Osteocyte (in vitro differentiated cells): ENCODE measurements around the gene MND1. TPM values are rescaled to one million over a fixed set of nuclear protein-coding genes. Genes with fewer than 3 reads are reported as not detected.
A peak's percentile ranks its signal among the peaks of the same experiment; 100 is the strongest.
"Not testable (repeated sequence)": the region's sequence is repeated elsewhere in the genome, so short reads cannot be mapped to it uniquely, and the experiment has no call there.

Source experiments
- DNase-seq: peaks from one replicate; pipeline ENCODE4 v3.0.0; 2021; ENCODE audit warnings: mixed read lengths; ENCODE audit not compliant: unreplicated experiment; ENCODE audit errors: extremely low spot score
- H3K27ac Mint-ChIP-seq: one replicate; pipeline ENCODE4 v1.8.0; 2021; ENCODE audit warnings: mild to moderate bottlenecking, mixed read lengths; ENCODE audit not compliant: unreplicated experiment
- H3K27me3 Mint-ChIP-seq: one replicate; pipeline ENCODE4 v1.8.0; 2021; ENCODE audit warnings: mixed read lengths; ENCODE audit not compliant: unreplicated experiment
- H3K36me3 Mint-ChIP-seq: one replicate; pipeline ENCODE4 v1.8.0; 2021; ENCODE audit warnings: mixed read lengths; ENCODE audit not compliant: unreplicated experiment
- H3K4me1 Mint-ChIP-seq: one replicate; pipeline ENCODE4 v1.8.0; 2021; ENCODE audit warnings: mixed read lengths; ENCODE audit not compliant: unreplicated experiment
- H3K4me3 Mint-ChIP-seq: one replicate; pipeline ENCODE4 v1.8.0; 2021; ENCODE audit warnings: mild to moderate bottlenecking, moderate library complexity, mixed read lengths; ENCODE audit not compliant: unreplicated experiment
- H3K9me3 Mint-ChIP-seq: one replicate; pipeline ENCODE4 v1.8.0; 2021; ENCODE audit warnings: mixed read lengths; ENCODE audit not compliant: unreplicated experiment
- total RNA-seq: library from RNA; stranded (reverse); gene quantifications from 2 replicates; pipeline ENCODE4 v1.2.1, GENCODE V29; 2021
- TF ChIP-seq, protein P1 (sequence below): fragments of 200-600 bp; sonication (generic); IDR thresholded peaks from 2 replicates; pipeline ENCODE4 v1.5.0; 2021; ENCODE audit warnings: antibody characterized with exemption, mild to moderate bottlenecking, moderate library complexity

The MND1 gene
- total RNA-seq, 1 donor from 2014 or later: 0.91 TPM

DNA sequence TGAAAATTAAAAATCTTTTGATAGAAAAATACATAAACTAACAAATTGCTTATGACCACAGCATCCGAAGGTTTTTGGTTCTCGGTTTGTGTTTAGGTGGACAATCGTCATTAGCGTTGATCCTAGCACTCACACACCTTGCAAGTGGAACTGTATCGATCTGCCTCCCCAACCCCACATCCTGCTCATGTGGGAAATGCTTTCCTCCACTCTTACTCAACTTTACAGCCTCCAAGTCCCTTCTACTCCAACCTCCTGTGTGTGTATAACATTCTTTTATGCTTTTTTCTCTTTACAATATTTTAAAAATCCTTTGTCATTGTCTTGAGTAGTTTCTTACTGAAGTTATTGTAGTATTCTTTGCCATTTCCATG is 106.0 kb downstream of the MND1 start:
- DNase-seq: no peak
- TF ChIP-seq, protein P1, sequence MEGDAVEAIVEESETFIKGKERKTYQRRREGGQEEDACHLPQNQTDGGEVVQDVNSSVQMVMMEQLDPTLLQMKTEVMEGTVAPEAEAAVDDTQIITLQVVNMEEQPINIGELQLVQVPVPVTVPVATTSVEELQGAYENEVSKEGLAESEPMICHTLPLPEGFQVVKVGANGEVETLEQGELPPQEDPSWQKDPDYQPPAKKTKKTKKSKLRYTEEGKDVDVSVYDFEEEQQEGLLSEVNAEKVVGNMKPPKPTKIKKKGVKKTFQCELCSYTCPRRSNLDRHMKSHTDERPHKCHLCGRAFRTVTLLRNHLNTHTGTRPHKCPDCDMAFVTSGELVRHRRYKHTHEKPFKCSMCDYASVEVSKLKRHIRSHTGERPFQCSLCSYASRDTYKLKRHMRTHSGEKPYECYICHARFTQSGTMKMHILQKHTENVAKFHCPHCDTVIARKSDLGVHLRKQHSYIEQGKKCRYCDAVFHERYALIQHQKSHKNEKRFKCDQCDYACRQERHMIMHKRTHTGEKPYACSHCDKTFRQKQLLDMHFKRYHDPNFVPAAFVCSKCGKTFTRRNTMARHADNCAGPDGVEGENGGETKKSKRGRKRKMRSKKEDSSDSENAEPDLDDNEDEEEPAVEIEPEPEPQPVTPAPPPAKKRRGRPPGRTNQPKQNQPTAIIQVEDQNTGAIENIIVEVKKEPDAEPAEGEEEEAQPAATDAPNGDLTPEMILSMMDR: no peak
- Mint-ChIP-seq H3K27ac (peak overlapping the region; percentile 12), H3K4me3 (no peak overlapping the region), H3K36me3 (no peaks in the 10 kb centered on the region), H3K9me3 (no peaks in the 10 kb centered on the region), H3K4me1 (peaks cover 38% of the 10 kb centered on the region), H3K27me3 (no peaks in the 10 kb centered on the region)

DNA sequence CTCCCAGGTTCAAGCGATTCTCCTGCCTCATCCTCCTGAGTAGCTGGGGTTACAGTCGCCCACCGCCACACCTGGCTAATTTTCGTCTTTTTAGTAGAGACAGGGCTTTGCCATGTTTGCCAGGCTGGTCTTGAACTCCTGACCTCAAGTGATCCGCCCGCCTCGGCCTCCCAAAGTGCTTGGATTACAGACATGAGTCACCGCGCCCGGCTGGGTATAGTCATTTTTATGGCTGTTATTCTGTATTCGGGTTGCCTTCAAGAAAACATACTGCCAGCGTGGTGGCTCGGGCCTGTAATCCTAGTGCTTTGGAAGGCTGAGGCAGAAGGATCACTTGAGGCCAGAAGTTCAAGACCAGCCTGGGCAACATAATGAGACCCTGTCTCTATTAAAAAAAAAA is 106.7 kb downstream of the MND1 start:
- H3K4me3 Mint-ChIP-seq, H3K36me3 Mint-ChIP-seq, H3K27ac Mint-ChIP-seq: not testable (repeated sequence)

DNA sequence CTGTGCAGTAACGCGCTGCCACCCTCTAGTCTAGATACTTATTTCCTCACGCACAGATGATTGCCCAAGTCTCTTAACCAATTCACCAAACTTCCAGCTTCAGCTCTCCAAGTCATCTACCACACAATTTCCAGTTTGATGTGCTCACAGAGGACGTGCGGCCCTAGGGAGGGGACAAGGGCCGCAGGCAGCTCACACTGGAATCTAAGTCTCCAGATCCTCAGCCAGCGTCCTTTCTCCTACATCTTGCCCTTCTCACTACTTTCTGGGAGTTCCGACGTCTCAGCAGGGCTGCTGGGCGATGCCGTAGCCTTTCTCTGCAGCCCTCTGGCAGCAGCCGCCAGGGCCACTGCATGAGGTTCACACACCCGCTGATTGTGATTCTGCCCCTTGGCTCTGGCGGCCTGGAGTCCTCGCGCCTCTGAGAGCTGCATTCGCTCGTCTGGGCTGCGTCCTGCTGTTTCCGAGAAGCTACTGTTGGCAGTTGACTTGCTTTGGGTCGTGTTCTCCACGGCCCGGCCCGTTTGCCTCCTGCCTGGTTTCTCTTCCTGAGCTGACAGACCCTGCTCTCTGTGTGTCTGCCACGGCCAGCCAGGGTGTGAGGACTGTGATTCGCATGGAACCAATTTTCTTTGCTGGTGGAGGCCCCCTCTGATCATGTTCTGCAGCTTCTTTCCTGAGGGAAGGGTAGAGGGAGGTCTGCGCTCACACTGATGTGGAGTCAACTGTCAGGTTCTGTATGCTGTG is 107.6 kb downstream of the MND1 start:
- H3K4me3 Mint-ChIP-seq: no peak overlapping the region
- TF ChIP-seq, protein P1: no peak
- DNase-seq: peak; percentile 81
- H3K4me1 Mint-ChIP-seq: peaks cover 37% of the 10 kb centered on the region
- H3K27ac Mint-ChIP-seq: peak overlapping the region; percentile 39
- no peaks in the 10 kb centered on the region for H3K27me3 Mint-ChIP-seq
- H3K36me3 Mint-ChIP-seq: no peaks in the 10 kb centered on the region
- H3K9me3 Mint-ChIP-seq: no peaks in the 10 kb centered on the region

More for the DNA sequence above, 106.7 kb downstream of the MND1 start:
- H3K9me3 Mint-ChIP-seq, H3K27me3 Mint-ChIP-seq: not testable (repeated sequence)
- H3K4me1 Mint-ChIP-seq: peaks cover 38% of the 10 kb centered on the region
- peak; percentile 68 for DNase-seq

DNA sequence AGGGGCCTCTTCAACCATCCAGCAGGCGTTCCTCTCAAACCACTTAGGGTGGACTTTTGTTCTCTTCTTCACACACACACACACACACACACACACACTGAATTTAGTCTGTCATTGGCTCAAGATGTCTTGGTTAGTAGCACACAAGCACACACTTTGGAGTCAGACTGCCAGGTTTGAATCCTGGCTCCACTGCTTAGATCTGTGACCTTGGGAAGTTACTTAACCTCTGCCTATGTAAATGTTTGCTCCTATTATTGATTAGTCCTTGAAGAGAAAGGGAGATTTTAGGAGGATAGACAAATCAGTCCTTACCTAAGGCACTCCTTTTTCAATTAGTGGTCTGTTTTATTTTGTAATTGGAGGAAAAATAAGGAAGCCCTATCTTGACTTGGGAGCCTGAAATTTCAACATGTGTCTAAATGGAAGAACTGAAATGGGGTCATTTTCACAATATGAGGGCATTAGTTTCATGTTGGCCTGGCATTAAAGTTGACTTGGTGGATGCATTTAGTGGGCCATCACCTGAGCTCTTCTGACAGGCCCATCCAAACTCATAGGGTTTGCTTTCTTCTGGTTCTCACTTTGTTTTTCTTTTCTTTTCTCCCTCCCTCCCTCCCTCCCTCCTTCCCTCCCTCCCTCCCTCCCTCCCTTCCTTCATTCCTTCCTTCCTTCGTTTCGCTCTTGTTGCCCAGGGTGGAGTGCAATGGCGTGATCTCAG is 108.3 kb downstream of the MND1 start:
- Mint-ChIP-seq H3K36me3 (no peaks in the 10 kb centered on the region), H3K9me3 (no peaks in the 10 kb centered on the region), H3K27me3 (no peaks in the 10 kb centered on the region), H3K4me3 (no peak overlapping the region), H3K27ac (no peak overlapping the region), H3K4me1 (peaks cover 29% of the 10 kb centered on the region)
- no peak for DNase-seq
- TF ChIP-seq, protein P1: no peak

DNA sequence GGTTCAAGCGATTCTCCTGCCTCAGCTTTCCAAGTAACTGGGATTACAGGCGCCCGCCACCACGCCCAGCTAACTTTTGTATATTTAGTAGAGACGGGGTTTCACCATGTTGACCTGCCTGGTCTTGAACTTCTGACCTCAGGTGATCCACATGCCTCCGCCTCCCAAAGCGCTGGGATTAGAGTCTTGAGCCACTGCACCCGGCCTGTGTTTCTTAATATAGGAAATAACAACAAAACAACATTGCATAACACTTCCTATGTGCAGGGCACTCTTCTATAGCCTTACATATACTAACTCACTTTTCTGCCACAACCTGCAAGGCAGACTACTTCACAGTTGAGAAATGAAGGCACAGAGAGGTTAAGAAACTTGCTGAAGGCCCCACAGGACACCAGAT is 108.9 kb downstream of the MND1 start:
- no peaks in the 10 kb centered on the region for H3K9me3 Mint-ChIP-seq
- H3K4me1 Mint-ChIP-seq: peaks cover 24% of the 10 kb centered on the region
- no peaks in the 10 kb centered on the region for H3K36me3 Mint-ChIP-seq
- no peak overlapping the region for H3K27ac Mint-ChIP-seq
- peak; percentile 34 for DNase-seq
- H3K27me3 Mint-ChIP-seq: no peaks in the 10 kb centered on the region
- H3K4me3 Mint-ChIP-seq: no peak overlapping the region
- TF ChIP-seq, protein P1: no peak
